H1 (cell line): ENCODE data around the gene KIAA0930. TPM values are rescaled to one million over a fixed set of nuclear protein-coding genes. Genes with fewer than 3 reads are reported as not detected.

Experiments used
- CTCF ChIA-PET: fragments of 300-600 bp; sonication (Branson Sonifier 250); formaldehyde crosslinking; loops from one replicate; lab custom pipeline; 2021; ENCODE audit not compliant: partially characterized antibody; lab: Charles Lee
- POLR2A ChIA-PET: fragments of 300-600 bp; sonication (Branson Sonifier 250); formaldehyde crosslinking; loops from one replicate; lab custom pipeline; 2021; ENCODE audit warnings: inconsistent platforms; ENCODE audit not compliant: partially characterized antibody; lab: Charles Lee
- DNase-seq, 2 experiments: peaks; one replicate each; pipeline versions ENCODE4 v3.0.0 to v3.0.0-alpha.2; 2010 to 2022; ENCODE audit warnings: low spot score in 2 of 2, low read depth in 1 of 2, mixed read lengths in 1 of 2
- FAIRE-seq: peaks from 2 replicates; lab custom pipeline; 2011; peaks lifted over from hg19 to GRCh38; lab: Jason Lieb, UNC
- H2AFZ ChIP-seq: 2 replicates; pipeline ENCODE4 v1.8.1; 2012; ENCODE audit warnings: low read length, inconsistent platforms
- H2AK5ac ChIP-seq: 2 replicates; pipeline ENCODE4 v1.6.1; 2013; ENCODE audit warnings: low read depth, low read length
- H2BK120ac ChIP-seq: replicated peaks from 2 replicates; pipeline ENCODE3; 2013; ENCODE audit warnings: low read depth, low read length, inconsistent platforms
- H2BK12ac ChIP-seq: 2 replicates; pipeline ENCODE4 v1.6.1; 2013; ENCODE audit warnings: low read depth, low read length
- H2BK15ac ChIP-seq: 2 replicates; pipeline ENCODE4 v1.6.1; 2013; ENCODE audit warnings: low read length
- H2BK20ac ChIP-seq: 2 replicates; pipeline ENCODE4 v1.6.1; 2013; ENCODE audit warnings: low read length
- H2BK5ac ChIP-seq: 2 replicates; pipeline ENCODE4 v1.6.1; 2013; ENCODE audit warnings: low read depth, low read length
- H3K14ac ChIP-seq: 2 replicates; pipeline ENCODE4 v1.6.1; 2013; ENCODE audit warnings: inconsistent platforms; ENCODE audit not compliant: insufficient read length
- H3K18ac ChIP-seq: 2 replicates; pipeline ENCODE4 v1.6.1; 2013; ENCODE audit warnings: low read length; ENCODE audit errors: extremely low read depth
- H3K23ac ChIP-seq: 2 replicates; pipeline ENCODE4 v1.6.1; 2013; ENCODE audit warnings: inconsistent platforms; ENCODE audit not compliant: insufficient read length
- H3K23me2 ChIP-seq: 2 replicates; pipeline ENCODE4 v1.6.1; 2013; ENCODE audit warnings: low read depth, low read length
- H3K27ac ChIP-seq: 2 replicates; pipeline ENCODE4 v1.6.1; 2011; ENCODE audit warnings: low read depth, low read length, inconsistent platforms
- H3K27me3 ChIP-seq, 4 experiments: replicated peaks in 1 of 4; 1 replicate in 1 of 4; 2 replicates in 3 of 4; pipeline versions ENCODE4 v1.6.1 to v1.8.1; 2011 to 2013; ENCODE audit warnings: low read length in 3 of 4, mild to moderate bottlenecking in 3 of 4, inconsistent platforms in 2 of 4, mixed read lengths in 2 of 4, moderate library complexity in 1 of 4; ENCODE audit not compliant: control insufficient read depth in 3 of 4, insufficient read depth in 3 of 4; ENCODE audit errors: extremely low read depth in 1 of 4
- H3K36me3 ChIP-seq, 4 experiments: 2 replicates each; pipeline versions ENCODE4 v1.6.1 to v1.8.1; 2011 to 2013; ENCODE audit warnings: mild to moderate bottlenecking in 4 of 4, low read length in 3 of 4, moderate library complexity in 2 of 4, control low read depth in 1 of 4, inconsistent platforms in 1 of 4; ENCODE audit not compliant: insufficient read depth in 4 of 4, control insufficient read depth in 2 of 4
- H3K4ac ChIP-seq: replicated peaks from 2 replicates; pipeline ENCODE3; 2013; ENCODE audit warnings: low read length, low read depth, mixed read lengths, inconsistent platforms; ENCODE audit not compliant: insufficient read length
- H3K4me1 ChIP-seq, 4 experiments: replicated peaks in 1 of 4; 1 replicate in 1 of 4; 2 replicates in 3 of 4; pipeline versions ENCODE4 v1.6.1 to v1.8.1; 2011 to 2013; ENCODE audit warnings: low read length in 3 of 4, inconsistent platforms in 2 of 4, mixed read lengths in 1 of 4; ENCODE audit not compliant: insufficient read depth in 4 of 4, control insufficient read depth in 3 of 4
- H3K4me2 ChIP-seq, 2 experiments: 2 replicates each; pipeline versions ENCODE4 v1.6.1 to v1.8.1; 2011 to 2013; ENCODE audit warnings: low read depth in 2 of 2, low read length in 2 of 2, control low read depth in 1 of 2, inconsistent platforms in 1 of 2, mild to moderate bottlenecking in 1 of 2; ENCODE audit not compliant: insufficient read depth in 1 of 2
- H3K4me3 ChIP-seq, 4 experiments: fragments of 200-600, 300-600 bp in 1 of 4; sonication (generic), shearing (Covaris generic), sonication (Bioruptor Twin) in 1 of 4; 2 replicates each; pipeline versions ENCODE4 v1.5.1 to v1.8.1; 2011 to 2016; ENCODE audit warnings: low read length in 4 of 4, low read depth in 3 of 4, control low read depth in 2 of 4, inconsistent platforms in 2 of 4, mild to moderate bottlenecking in 2 of 4, mixed read lengths in 1 of 4, moderate library complexity in 1 of 4; ENCODE audit not compliant: insufficient read depth in 2 of 4; ENCODE audit errors: extremely low read depth in 1 of 4
- H3K56ac ChIP-seq: replicated peaks from 2 replicates; pipeline ENCODE3; 2013; ENCODE audit warnings: low read depth, mild to moderate bottlenecking, mixed read lengths, low read length, inconsistent platforms; ENCODE audit not compliant: insufficient read length
- H3K79me1 ChIP-seq: 2 replicates; pipeline ENCODE4 v1.6.1; 2013; ENCODE audit warnings: low read depth, low read length, control low read depth
- H3K79me2 ChIP-seq, 2 experiments: 2 replicates each; pipeline versions ENCODE4 v1.6.1 to v1.8.1; 2012 to 2013; ENCODE audit warnings: low read length in 2 of 2, mild to moderate bottlenecking in 2 of 2, inconsistent platforms in 1 of 2; ENCODE audit not compliant: insufficient read depth in 2 of 2, control insufficient read depth in 1 of 2
- H3K9ac ChIP-seq, 4 experiments: replicated peaks in 1 of 4; 1 replicate in 1 of 4; 2 replicates in 3 of 4; pipeline versions ENCODE4 v1.6.1 to v1.8.1; 2011 to 2013; ENCODE audit warnings: low read depth in 3 of 4, low read length in 3 of 4, control low read depth in 2 of 4, mild to moderate bottlenecking in 2 of 4, moderate library complexity in 2 of 4, inconsistent platforms in 1 of 4; ENCODE audit errors: extremely low read depth in 1 of 4
- H3K9me3 ChIP-seq, 2 experiments: 2 replicates each; pipeline versions ENCODE4 v1.6.1 to v1.8.1; 2012 to 2013; ENCODE audit warnings: mild to moderate bottlenecking in 2 of 2, moderate library complexity in 2 of 2, control low read depth in 1 of 2, inconsistent platforms in 1 of 2, low read depth in 1 of 2, low read length in 1 of 2, mixed read lengths in 1 of 2; ENCODE audit not compliant: insufficient read depth in 2 of 2
- H4K20me1 ChIP-seq, 2 experiments: replicated peaks in 1 of 2; 2 replicates each; pipeline versions ENCODE3 to v1.8.1; 2011 to 2013; ENCODE audit warnings: inconsistent platforms in 2 of 2, low read length in 2 of 2, mild to moderate bottlenecking in 1 of 2; ENCODE audit not compliant: insufficient read depth in 2 of 2, control insufficient read depth in 1 of 2
- H4K5ac ChIP-seq: 2 replicates; pipeline ENCODE4 v1.6.1; 2013; ENCODE audit warnings: low read length, low read depth, mixed read lengths, inconsistent platforms; ENCODE audit not compliant: insufficient read length
- H4K8ac ChIP-seq: 2 replicates; pipeline ENCODE4 v1.8.0; 2013; ENCODE audit warnings: mild to moderate bottlenecking, moderate library complexity, low read length, inconsistent platforms; ENCODE audit not compliant: insufficient read depth; ENCODE audit errors: extremely low read depth
- H4K91ac ChIP-seq: replicated peaks from 2 replicates; pipeline ENCODE3; 2013; ENCODE audit warnings: low read length, mixed read lengths, inconsistent platforms; ENCODE audit not compliant: insufficient read length
- CHD1 ChIP-seq: IDR thresholded peaks from 2 replicates; pipeline ENCODE4 v1.6.1; 2012; ENCODE audit warnings: low read depth, low read length, improper control_type of control experiment
- EZH2 ChIP-seq: fragments of 200-600 bp; sonication (generic); IDR thresholded peaks from 2 replicates; pipeline ENCODE4 v1.7.1; 2012; ENCODE audit warnings: low read depth, mild to moderate bottlenecking, moderate library complexity, low read length, inconsistent platforms; ENCODE audit not compliant: severe bottlenecking
- FOSL1 ChIP-seq: IDR thresholded peaks from 2 replicates; pipeline ENCODE4 v1.6.1; 2011; ENCODE audit warnings: mild to moderate bottlenecking, low read depth, low read length, moderate library complexity; ENCODE audit not compliant: insufficient read depth
- NANOG ChIP-seq: IDR thresholded peaks from 2 replicates; pipeline ENCODE4 v1.6.1; 2011; ENCODE audit warnings: low read length, low read depth, mild to moderate bottlenecking, inconsistent platforms; ENCODE audit not compliant: insufficient read depth, poor library complexity, severe bottlenecking
- NRF1 ChIP-seq: IDR thresholded peaks from 2 replicates; pipeline ENCODE4 v1.6.1; 2011; ENCODE audit warnings: mild to moderate bottlenecking, low read depth, low read length, improper control_type of control experiment
- POLR2A ChIP-seq, 2 experiments: IDR thresholded peaks; 1 replicate in 1 of 2; 2 replicates in 1 of 2; pipeline ENCODE4 v1.6.1; 2011; ENCODE audit warnings: low read depth in 2 of 2, low read length in 2 of 2, mild to moderate bottlenecking in 2 of 2; ENCODE audit errors: control extremely low read depth in 1 of 2
- SUZ12 ChIP-seq: fragments of 200-600 bp; sonication (generic); IDR thresholded peaks from 2 replicates; pipeline ENCODE4 v1.6.1; 2012; ENCODE audit warnings: mild to moderate bottlenecking, inconsistent platforms, low read length, moderate library complexity, mixed read lengths
- WGBS, 2 experiments: shearing (Covaris generic) in 1 of 2; methylation state at CpG; one replicate each; pipeline versions ENCODE4 v1.1.6 to v1.1.7; 2013 to 2015; ENCODE audit warnings: low lambda C conversion rate in 2 of 2, mixed read lengths in 2 of 2, inconsistent platforms in 1 of 2, low coverage in 1 of 2, missing lambda C conversion rate in 1 of 2; ENCODE audit not compliant: insufficient replicate concordance in 2 of 2, insufficient coverage in 1 of 2, insufficient read length in 1 of 2; ENCODE audit errors: extremely low coverage in 1 of 2, missing lambda C conversion rate in 1 of 2; 5-methylcytosine and 5-hydroxymethylcytosine counted together
- polyA plus RNA-seq, 7 experiments: library from polyadenylated mRNA; depleted of rRNA in 3 of 7; stranded (reverse) in 5 of 7; unstranded in 2 of 7; fragments of >200 nt in 5 of 7; fragments of 200-250 nt in 2 of 7; gene quantifications; 1 replicate in 5 of 7; 2 replicates in 1 of 7; 4 replicates in 1 of 7; pipeline versions ENCODE4 v1.2.1 to v1.2.3, GENCODE V29; 2011 to 2013; ENCODE audit warnings: missing spikeins in 2 of 7, mixed read lengths in 2 of 7
- total RNA-seq: library from RNA; stranded (reverse); fragmentation: NEBNext Ultra II Directional; extraction: Animal tissue kit (Norgen Biotek cat#: 25700); gene quantifications from 2 replicates; pipeline ENCODE4 v1.2.1, GENCODE V29; 2021

KIAA0930 gene
- total and polyA plus RNA-seq, 2 of the 8 experiments (the other 6 are each of a cell fraction or from before 2014, with no cell fraction given), result 61.9 to 66.1 TPM

- ChIA-PET POLR2A (interaction anchor here (1.2 kb wide), 1 partner anchor 36 kb away, joined by 4 read pairs; no protein-coding TSS in a partner anchor), CTCF (interaction anchor here (3.5 kb wide), 1 partner anchor 11 kb away, joined by 21 read pairs; no protein-coding TSS in a partner anchor)
- H3K4ac ChIP-seq, result no peak overlapping the region
- H3K27me3 ChIP-seq, result no peaks in the 10 kb centered on the region
- peaks cover 0 to 14% (median 3%) of the 10 kb centered on the region in 4 experiments; a peak in 3 of 7 replicates for H3K4me1 ChIP-seq
- no peak overlapping the region for H4K5ac ChIP-seq
- H2BK15ac ChIP-seq, result no peak overlapping the region; the same call in 1 of the 2 replicates
- no peaks in the 10 kb centered on the region for H3K79me2 ChIP-seq
- H2AK5ac ChIP-seq, result no peak overlapping the region
- H2BK5ac ChIP-seq, result no peak overlapping the region
- H3K23me2 ChIP-seq, result no peaks in the 10 kb centered on the region
- H4K8ac ChIP-seq, result peak overlapping the region; percentile 62; the same call in 1 of the 2 replicates
- no peak overlapping the region for H2BK120ac ChIP-seq
- H4K91ac ChIP-seq, result no peak overlapping the region
- H3K14ac ChIP-seq, result no peak overlapping the region
- H3K23ac ChIP-seq, result no peak overlapping the region
- H3K36me3 ChIP-seq, result peaks cover 0 to 6% (median 3%) of the 10 kb centered on the region in 4 experiments; a peak in 3 of 8 replicates
- DNase-seq (peak in 1 of 2 experiments; percentile 46), FAIRE-seq (no peak)
- H3K4me3 ChIP-seq, result no peak overlapping the region
- H3K9ac ChIP-seq, result no peak overlapping the region
- H3K79me1 ChIP-seq, result no peaks in the 10 kb centered on the region
- WGBS, 2 experiments, result 82% methylated on average over 9 of the region's 9 CpGs; no CpG with 5 or more reads in 1 of the 2 experiments
- no peak for TF ChIP-seq EZH2
- TF ChIP-seq SUZ12, result no peak
- no peak for TF ChIP-seq NANOG
- no peak for TF ChIP-seq POLR2A (IDR thresholded peaks at IDR 0.05; ENCODE audit: control extremely low read depth in 1 of 2, low read depth in 2 of 2, low read length in 2 of 2)
- TF ChIP-seq FOSL1, result no peak
- no peak for TF ChIP-seq NRF1
- no peak for TF ChIP-seq CHD1
- no peak overlapping the region for H3K18ac ChIP-seq
- H2AFZ ChIP-seq, result no peak overlapping the region
- no peak overlapping the region for H2BK20ac ChIP-seq
- H3K56ac ChIP-seq, result no peak overlapping the region
- peaks cover 3 to 7% of the 10 kb centered on the region in 2 experiments for H4K20me1 ChIP-seq
- H2BK12ac ChIP-seq, result no peak overlapping the region
- H3K27ac ChIP-seq, result no peak overlapping the region
- H3K4me2 ChIP-seq, result no peak overlapping the region
- no peaks in the 10 kb centered on the region for H3K9me3 ChIP-seq
Observed at GRCh38 chr22:45198463-45198795, 42.3 kb downstream of the KIAA0930 start.
